Colonic mucosa (tissue), 4 donors: ENCODE results near the gene FAU. TPM values are rescaled to one million over a fixed set of nuclear protein-coding genes. Genes with fewer than 3 reads are reported as not detected.

ENCODE experiments used
- DNase-seq: peaks from one replicate; pipeline ENCODE4 v3.0.0-alpha.2; 2020
- H3K27ac ChIP-seq: fragments of 200-600 bp; one replicate; pipeline ENCODE4 v1.8.0; 2021
- H3K27me3 ChIP-seq: fragments of 200-600 bp; one replicate; pipeline ENCODE4 v1.8.0; 2021
- H3K36me3 ChIP-seq: fragments of 200-600 bp; one replicate; pipeline ENCODE4 v1.8.0; 2021
- H3K4me1 ChIP-seq: fragments of 200-600 bp; one replicate; pipeline ENCODE4 v1.8.0; 2021; ENCODE audit warnings: mild to moderate bottlenecking
- H3K4me3 ChIP-seq: fragments of 200-600 bp; one replicate; pipeline ENCODE4 v1.8.0; 2021
- H3K9ac ChIP-seq, 2 donors: one replicate each; pipeline ENCODE4 v1.7.0; 2013; ENCODE audit warnings: control low read depth in 2 of 2, low read depth in 2 of 2, low read length in 2 of 2
- H3K9me3 ChIP-seq: fragments of 200-600 bp; one replicate; pipeline ENCODE4 v1.8.0; 2021
- CTCF ChIP-seq: fragments of 200-600 bp; IDR thresholded peaks from one replicate; pipeline ENCODE4 v1.8.0; 2022; ENCODE audit warnings: antibody characterized with exemption, mild to moderate bottlenecking
- intact Hi-C: fragments of 100-400 bp; cut with DNase I; formaldehyde crosslinking; loops from one replicate; pipeline ENCODE4 v1.14.1; 2022
- total RNA-seq, 2 donors: library from RNA; stranded (reverse); fragmentation: NEBNext Ultra II Directional in 1 of 2; extraction: Animal tissue kit (Norgen Biotek cat#: 25700) in 1 of 2; gene quantifications; one replicate each; pipeline ENCODE4 v1.2.1, GENCODE V29; 2021
- donor health status: healthy.
- donor health status: DM: no; HTN: no; CAD: no.
- donor health status: DM: no; HTN: no; CAD: no.

The FAU gene
- 100 to 1,000 TPM; 752 to 950 TPM for total RNA-seq

DNA sequence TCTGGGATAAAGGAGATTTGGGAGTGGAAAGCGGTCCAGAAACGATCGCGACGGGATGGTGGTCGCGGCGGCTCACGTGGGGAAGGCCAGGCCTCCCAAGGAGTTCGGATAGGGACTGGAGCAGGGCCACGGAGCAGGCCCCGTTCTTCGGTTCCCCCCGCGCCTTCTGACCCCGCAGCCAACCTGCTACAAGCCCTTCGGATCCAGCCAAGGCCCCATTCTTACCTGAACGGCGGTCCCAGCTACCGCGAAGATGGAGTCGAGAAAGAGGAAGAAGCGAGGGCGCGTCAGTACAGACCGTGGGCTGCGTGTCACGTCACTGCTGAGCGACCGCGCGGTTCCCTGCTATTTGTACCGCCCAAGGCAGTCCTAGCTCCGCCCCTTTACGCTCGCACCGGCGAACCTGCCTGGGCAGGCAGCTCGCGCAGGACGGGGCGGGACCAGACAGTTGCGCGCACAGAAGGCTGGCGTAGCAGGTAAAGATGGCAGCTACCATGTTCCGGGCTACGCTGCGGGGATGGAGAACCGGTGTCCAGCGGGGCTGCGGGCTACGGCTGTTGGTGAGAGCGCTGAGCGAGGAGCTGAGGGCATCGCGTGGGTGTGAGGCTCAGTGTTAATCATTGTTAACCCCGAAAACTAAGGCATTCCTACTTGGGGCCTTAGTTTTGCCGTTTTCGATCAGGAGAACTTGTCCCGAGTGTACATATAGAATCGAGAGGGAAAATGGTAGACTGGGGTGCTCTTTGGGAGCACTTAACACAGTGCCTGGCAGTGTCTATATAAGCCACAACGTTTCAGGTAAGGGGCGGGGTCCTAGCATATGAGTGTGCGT, at the start of gene FAU, which contains the start of gene MRPL49:
FAU (minus strand) TSS at position 270 of the 832 bp plus-strand sequence. CDS start 321 bp downstream, outside the sequence.
MRPL49 (plus strand) TSS at position 457 of the 832 bp plus-strand sequence; CDS start at position 483, 26 bp downstream.
- H3K9me3 ChIP-seq: no peaks in the 10 kb centered on the region
- DNase-seq: peak; percentile 99
- peak within 1 kb of the TSS; percentile 90 for H3K27ac ChIP-seq
- H3K4me3 ChIP-seq: peak within 1 kb of the TSS; percentile 94
- peak within 1 kb of the TSS; percentile 83 to 98 for H3K9ac ChIP-seq
- intact Hi-C loops: loop anchor here (5.0 kb wide), 1 partner anchor 60 kb away; the partner anchor contains the start of gene CAPN1
- no peaks in the 10 kb centered on the region for H3K27me3 ChIP-seq
- peaks cover 28% of the 10 kb centered on the region for H3K36me3 ChIP-seq
- peaks cover 7% of the 10 kb centered on the region for H3K4me1 ChIP-seq
- TF ChIP-seq CTCF: no peak

DNA sequence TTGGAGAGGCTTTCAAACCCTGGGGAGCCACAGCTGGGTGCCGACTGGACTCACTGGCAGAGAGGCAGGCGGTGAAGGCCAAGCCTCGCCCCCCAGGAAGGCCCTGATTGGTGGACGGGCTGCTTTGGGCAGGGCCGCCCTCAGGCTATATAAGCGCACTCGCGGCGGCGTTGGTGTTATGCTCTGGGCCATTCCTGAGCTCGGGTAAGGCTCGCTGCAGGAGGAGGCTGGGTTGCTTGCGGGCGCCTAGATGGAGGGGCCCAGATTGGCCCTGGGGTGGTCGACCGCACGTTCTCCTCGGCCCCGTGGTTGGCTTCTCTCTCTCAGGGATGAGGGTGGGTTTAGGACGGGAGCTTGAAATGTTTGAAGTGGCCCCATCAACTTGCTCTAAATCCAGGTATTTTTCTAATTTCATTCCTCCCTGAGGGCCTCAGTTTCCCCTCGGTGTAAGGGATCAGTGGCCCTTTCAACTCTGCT, 48.2 kb upstream of the FAU start, which contains the start of gene SPDYC:
SPDYC (plus strand) TSS at position 176 of the 477 bp plus-strand sequence. CDS start 1,125 bp downstream, outside the sequence.
- Histone ChIP-seq H3K27me3 (no peaks in the 10 kb centered on the region), H3K4me1 (no peaks in the 10 kb centered on the region), H3K27ac (no peak within 1 kb of the TSS), H3K4me3 (no peak within 1 kb of the TSS), H3K9me3 (no peaks in the 10 kb centered on the region), H3K36me3 (no peaks in the 10 kb centered on the region), H3K9ac (no peak within 1 kb of the TSS)
- DNase-seq: no peak
- no peak for TF ChIP-seq CTCF
- intact Hi-C loops: no loop called here

GRCh38 chr11:65169164-65169641, 47.3 kb upstream of the FAU start:
- no peak overlapping the region for H3K27ac ChIP-seq
- H3K9me3 ChIP-seq: no peaks in the 10 kb centered on the region
- no peak overlapping the region for H3K9ac ChIP-seq

GRCh38 chr11:65167656-65168055, 45.7 kb upstream of the FAU start:
- H3K4me3 ChIP-seq: no peak overlapping the region
- H3K27me3 ChIP-seq: no peaks in the 10 kb centered on the region
- no peak for TF ChIP-seq CTCF
- no peak overlapping the region for H3K9ac ChIP-seq
- no peaks in the 10 kb centered on the region for H3K36me3 ChIP-seq
- intact Hi-C loops: no loop called here
- H3K27ac ChIP-seq: no peak overlapping the region
- H3K4me1 ChIP-seq: no peaks in the 10 kb centered on the region
- no peak for DNase-seq
- no peaks in the 10 kb centered on the region for H3K9me3 ChIP-seq

More at GRCh38 chr11:65169164-65169641, 47.3 kb upstream of the FAU start:
- no peaks in the 10 kb centered on the region for H3K4me1 ChIP-seq
- H3K27me3 ChIP-seq: no peaks in the 10 kb centered on the region
- intact Hi-C loops: no loop called here
- DNase-seq: no peak
- H3K36me3 ChIP-seq: no peaks in the 10 kb centered on the region
- H3K4me3 ChIP-seq: no peak overlapping the region
- TF ChIP-seq CTCF: no peak

DNA sequence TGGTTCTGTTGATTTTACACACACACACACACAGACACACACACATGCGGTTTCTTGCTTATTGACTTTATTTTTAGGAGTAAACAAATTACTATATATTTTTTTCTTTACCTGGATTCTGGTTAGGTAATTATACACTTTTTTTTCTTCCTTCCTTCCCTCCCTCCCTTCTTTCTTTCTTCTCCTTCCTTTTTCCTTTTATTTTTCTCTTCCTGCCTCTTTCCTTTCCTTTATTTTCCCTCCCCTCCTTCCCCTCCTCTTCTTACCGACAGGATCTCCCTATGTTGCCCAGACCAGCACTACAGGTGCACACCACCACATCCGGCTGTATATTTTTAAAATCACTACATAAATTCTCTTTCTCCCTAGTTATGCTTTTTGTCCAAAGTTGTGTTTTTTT, 45.0 kb upstream of the FAU start:
- no peak for DNase-seq
- no peaks in the 10 kb centered on the region for H3K9me3 ChIP-seq
- H3K27me3 ChIP-seq: no peaks in the 10 kb centered on the region
- no peak for TF ChIP-seq CTCF
- intact Hi-C loops: no loop called here
- no peak overlapping the region for H3K27ac ChIP-seq
- H3K9ac ChIP-seq: no peak overlapping the region
- no peaks in the 10 kb centered on the region for H3K36me3 ChIP-seq
- no peaks in the 10 kb centered on the region for H3K4me1 ChIP-seq
- H3K4me3 ChIP-seq: no peak overlapping the region
